ENCODE measurements around the gene CNTRL.

The CNTRL gene

GRCh38 chr9:121189660-121190059, 114.9 kb downstream of the CNTRL start:
- TF ChIP-seq FOXP2 (optimal IDR thresholded peaks at IDR 0.05; ENCODE audit: borderline replicate concordance, extremely low read depth, extremely low read length, insufficient read depth) (no peak), SIN3A (IDR thresholded peaks at IDR 0.05; ENCODE audit: borderline replicate concordance, insufficient read depth, low read length) (no peak), REST (IDR thresholded peaks at IDR 0.05; ENCODE audit: insufficient read depth in 1 of 2, low read depth in 2 of 2, low read length in 2 of 2) (no peak), POLR2AphosphoS5 (IDR thresholded peaks at IDR 0.05; ENCODE audit: low read depth, low read length) (no peak), TAF1 (IDR thresholded peaks at IDR 0.05; ENCODE audit: borderline replicate concordance, insufficient read depth, low read length) (no peak)

- no peak for TF ChIP-seq REST (IDR thresholded peaks at IDR 0.05; ENCODE audit: insufficient read depth in 1 of 2, low read depth in 2 of 2, low read length in 2 of 2)
- TF ChIP-seq POLR2AphosphoS5 (IDR thresholded peaks at IDR 0.05; ENCODE audit: low read depth, low read length) = no peak
- no peak for TF ChIP-seq FOXP2 (optimal IDR thresholded peaks at IDR 0.05; ENCODE audit: borderline replicate concordance, extremely low read depth, extremely low read length, insufficient read depth)
- TF ChIP-seq TAF1 (IDR thresholded peaks at IDR 0.05; ENCODE audit: borderline replicate concordance, insufficient read depth, low read length) = no peak
- TF ChIP-seq SIN3A (IDR thresholded peaks at IDR 0.05; ENCODE audit: borderline replicate concordance, insufficient read depth, low read length) = no peak
These were observed 116.5 kb downstream of the CNTRL start for GRCh38 chr9:121191235-121191634.

GRCh38 chr9:121192518-121192917, 117.8 kb downstream of the CNTRL start:
- TF ChIP-seq SIN3A (IDR thresholded peaks at IDR 0.05; ENCODE audit: borderline replicate concordance, insufficient read depth, low read length) (no peak), FOXP2 (optimal IDR thresholded peaks at IDR 0.05; ENCODE audit: borderline replicate concordance, extremely low read depth, extremely low read length, insufficient read depth) (no peak), TAF1 (IDR thresholded peaks at IDR 0.05; ENCODE audit: borderline replicate concordance, insufficient read depth, low read length) (no peak), REST (IDR thresholded peaks at IDR 0.05; ENCODE audit: insufficient read depth in 1 of 2, low read depth in 2 of 2, low read length in 2 of 2) (no peak), POLR2AphosphoS5 (IDR thresholded peaks at IDR 0.05; ENCODE audit: low read depth, low read length) (no peak)

- TF ChIP-seq TAF1 (IDR thresholded peaks at IDR 0.05; ENCODE audit: borderline replicate concordance, insufficient read depth, low read length) = no peak
- TF ChIP-seq FOXP2 (optimal IDR thresholded peaks at IDR 0.05; ENCODE audit: borderline replicate concordance, extremely low read depth, extremely low read length, insufficient read depth) = no peak
- no peak for TF ChIP-seq SIN3A (IDR thresholded peaks at IDR 0.05; ENCODE audit: borderline replicate concordance, insufficient read depth, low read length)
- TF ChIP-seq REST (IDR thresholded peaks at IDR 0.05; ENCODE audit: insufficient read depth in 1 of 2, low read depth in 2 of 2, low read length in 2 of 2) = no peak
- no peak for TF ChIP-seq POLR2AphosphoS5 (IDR thresholded peaks at IDR 0.05; ENCODE audit: low read depth, low read length)
These were observed 118.3 kb downstream of the CNTRL start for GRCh38 chr9:121192959-121193640.
